Neuronal stem cell (in vitro differentiated cells): Measurements from ENCODE around the gene AIFM1.

Experiments
- DNase-seq: peaks from one replicate; pipeline ENCODE4 v3.0.0-alpha.2; 2013; ENCODE audit warnings: low spot score
- H2AFZ ChIP-seq: one replicate; pipeline ENCODE4 v1.6.1; 2013; ENCODE audit warnings: mild to moderate bottlenecking, low read length, inconsistent platforms
- H2AK5ac ChIP-seq: 2 replicates; pipeline ENCODE4 v1.6.1; 2013; ENCODE audit warnings: low read depth, mild to moderate bottlenecking, inconsistent platforms, low read length, moderate library complexity, mixed read lengths
- H2BK120ac ChIP-seq: 2 replicates; pipeline ENCODE4 v1.6.1; 2013; ENCODE audit warnings: low read depth, mild to moderate bottlenecking, inconsistent platforms, low read length, moderate library complexity, mixed read lengths
- H2BK12ac ChIP-seq: one replicate; pipeline ENCODE4 v1.6.1; 2013; ENCODE audit warnings: low read length, inconsistent platforms
- H2BK15ac ChIP-seq: 2 replicates; pipeline ENCODE4 v1.6.1; 2013; ENCODE audit warnings: mild to moderate bottlenecking, low read length, inconsistent platforms, mixed read lengths
- H2BK5ac ChIP-seq: one replicate; pipeline ENCODE4 v1.6.1; 2013; ENCODE audit warnings: inconsistent platforms, mild to moderate bottlenecking, low read length, moderate library complexity
- H3K14ac ChIP-seq: one replicate; pipeline ENCODE4 v1.6.1; 2013; ENCODE audit warnings: low read length, inconsistent platforms
- H3K18ac ChIP-seq: 2 replicates; pipeline ENCODE4 v1.6.1; 2013; ENCODE audit warnings: low read length, inconsistent platforms
- H3K23ac ChIP-seq: 2 replicates; pipeline ENCODE4 v1.6.1; 2013; ENCODE audit warnings: low read depth, mild to moderate bottlenecking, mixed read lengths, low read length, inconsistent platforms; ENCODE audit not compliant: poor library complexity
- H3K27ac ChIP-seq: replicated peaks from 3 replicates; pipeline ENCODE4 v1.5.1; 2013; ENCODE audit warnings: low read length, inconsistent platforms
- H3K27me3 ChIP-seq, 3 experiments: 2 replicates each; pipeline ENCODE4 v1.6.1; 2013; ENCODE audit warnings: low read length in 3 of 3, mild to moderate bottlenecking in 2 of 3, inconsistent platforms in 1 of 3, low read depth in 1 of 3, mixed read lengths in 1 of 3, moderate library complexity in 1 of 3; ENCODE audit not compliant: control insufficient read depth in 3 of 3, insufficient read depth in 3 of 3
- H3K36me3 ChIP-seq, 2 donors: replicated peaks in 1 of 2; 2 replicates each; pipeline ENCODE4 v1.6.1; 2013; ENCODE audit warnings: low read length in 2 of 2; ENCODE audit not compliant: control insufficient read depth in 2 of 2, insufficient read depth in 2 of 2
- H3K4ac ChIP-seq: 2 replicates; pipeline ENCODE4 v1.6.1; 2013; ENCODE audit warnings: inconsistent platforms, mild to moderate bottlenecking, low read length, moderate library complexity
- H3K4me1 ChIP-seq, 2 donors: 1 replicate in 1 of 2; 2 replicates in 1 of 2; pipeline ENCODE4 v1.6.1; 2013; ENCODE audit warnings: low read length in 2 of 2, low read depth in 1 of 2; ENCODE audit not compliant: control insufficient read depth in 2 of 2, insufficient read depth in 1 of 2
- H3K4me2 ChIP-seq: one replicate; pipeline ENCODE4 v1.6.1; 2013; ENCODE audit warnings: mild to moderate bottlenecking, low read length, inconsistent platforms; ENCODE audit not compliant: insufficient read depth, poor library complexity, severe bottlenecking
- H3K4me3 ChIP-seq, 2 donors: 2 replicates each; pipeline ENCODE4 v1.5.1; 2013; ENCODE audit warnings: low read length in 2 of 2, mild to moderate bottlenecking in 2 of 2, inconsistent platforms in 1 of 2, moderate library complexity in 1 of 2
- H3K79me1 ChIP-seq: one replicate; pipeline ENCODE4 v1.6.1; 2013; ENCODE audit warnings: low read depth, mild to moderate bottlenecking, inconsistent platforms, low read length, moderate library complexity
- H3K9ac ChIP-seq: one replicate; pipeline ENCODE4 v1.6.1; 2013; ENCODE audit warnings: mild to moderate bottlenecking, low read depth, low read length, inconsistent platforms; ENCODE audit not compliant: poor library complexity
- H3K9me3 ChIP-seq, 2 donors: replicated peaks in 1 of 2; 2 replicates each; pipeline versions ENCODE3 to v1.6.1; 2013; ENCODE audit warnings: low read length in 2 of 2, mild to moderate bottlenecking in 2 of 2, inconsistent platforms in 1 of 2, low read depth in 1 of 2, mixed read lengths in 1 of 2, moderate library complexity in 1 of 2; ENCODE audit not compliant: control insufficient read depth in 2 of 2, insufficient read depth in 1 of 2
- H4K8ac ChIP-seq: one replicate; pipeline ENCODE4 v1.6.1; 2013; ENCODE audit warnings: low read depth, mild to moderate bottlenecking, inconsistent platforms, low read length, moderate library complexity
- H4K91ac ChIP-seq: one replicate; pipeline ENCODE4 v1.6.1; 2013; ENCODE audit warnings: low read length, low read depth, mild to moderate bottlenecking, inconsistent platforms; ENCODE audit not compliant: poor library complexity
- WGBS, 2 donors: extraction: QIAGEN DNeasy Blood & Tissue Kit; methylation state at CpG; one replicate each; pipeline ENCODE4 v1.1.7; 2013; ENCODE audit warnings: missing lambda C conversion rate in 2 of 2, mixed read lengths in 1 of 2; ENCODE audit not compliant: insufficient read length in 2 of 2, insufficient replicate concordance in 1 of 2; ENCODE audit errors: extremely low coverage in 2 of 2; 5-methylcytosine and 5-hydroxymethylcytosine counted together

Gene AIFM1

DNA sequence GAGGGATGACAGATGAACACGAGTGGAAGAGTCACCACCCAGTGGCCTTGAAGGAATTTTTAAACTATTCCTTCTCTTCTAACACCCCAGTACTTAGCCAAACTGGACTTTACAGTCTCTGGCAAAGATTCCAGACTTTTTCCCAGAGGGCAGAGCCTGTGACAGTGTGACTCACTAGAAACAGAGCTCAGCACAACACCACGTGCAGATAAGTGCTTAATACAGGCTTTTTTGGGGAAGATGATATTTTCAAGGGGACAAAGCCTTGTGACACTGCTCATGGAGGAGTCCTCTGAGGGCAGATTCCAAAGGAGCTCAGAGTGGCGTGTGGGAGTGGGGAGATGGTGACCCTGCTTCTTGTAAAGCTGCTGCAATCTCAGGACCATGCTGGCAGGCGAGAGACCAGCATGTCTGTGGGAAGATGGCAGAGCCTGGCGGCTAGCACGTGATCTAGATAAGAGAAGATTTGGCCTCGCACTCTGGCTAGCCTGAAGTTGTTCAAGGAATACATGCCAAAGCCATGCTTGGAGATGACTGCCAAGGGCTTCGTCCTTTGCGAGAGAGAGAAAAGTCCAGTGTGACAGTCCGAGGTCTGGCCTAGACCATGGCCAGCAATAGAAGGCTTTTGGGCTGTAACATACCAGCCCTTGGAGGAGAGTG lies 8.5 kb upstream of the AIFM1 start:
- H4K91ac ChIP-seq, result no peak overlapping the region
- no peak overlapping the region for H3K18ac ChIP-seq
- H3K4ac ChIP-seq, result no peak overlapping the region
- no peak overlapping the region for H2BK120ac ChIP-seq
- H3K36me3 ChIP-seq, result no peaks in the 10 kb centered on the region
- H3K14ac ChIP-seq, result no peak overlapping the region
- no CpG with 5 or more reads among the region's 10 CpGs for WGBS, 2 donors
- H3K4me2 ChIP-seq, result no peak overlapping the region
- H2AFZ ChIP-seq, result no peak overlapping the region
- no peaks in the 10 kb centered on the region for H3K9me3 ChIP-seq
- DNase-seq, result no peak
- H3K23ac ChIP-seq, result no peak overlapping the region
- no peak overlapping the region for H3K27ac ChIP-seq
- peaks cover 7 to 12% of the 10 kb centered on the region in 2 donors for H3K4me1 ChIP-seq
- no peaks in the 10 kb centered on the region for H3K79me1 ChIP-seq
- peak overlapping the region; percentile 3 for H4K8ac ChIP-seq
- H3K4me3 ChIP-seq, result no peak overlapping the region
- no peak overlapping the region for H2BK15ac ChIP-seq
- H3K27me3 ChIP-seq, result no peaks in the 10 kb centered on the region
- H2AK5ac ChIP-seq, result no peak overlapping the region
- H2BK12ac ChIP-seq, result no peak overlapping the region
- H2BK5ac ChIP-seq, result no peak overlapping the region
- H3K9ac ChIP-seq, result no peak overlapping the region

GRCh38 chrX:130173190-130173895 lies 7.7 kb upstream of the AIFM1 start:
- peak overlapping the region in 1 of 2 donors; percentile 55 for H3K4me3 ChIP-seq

DNA sequence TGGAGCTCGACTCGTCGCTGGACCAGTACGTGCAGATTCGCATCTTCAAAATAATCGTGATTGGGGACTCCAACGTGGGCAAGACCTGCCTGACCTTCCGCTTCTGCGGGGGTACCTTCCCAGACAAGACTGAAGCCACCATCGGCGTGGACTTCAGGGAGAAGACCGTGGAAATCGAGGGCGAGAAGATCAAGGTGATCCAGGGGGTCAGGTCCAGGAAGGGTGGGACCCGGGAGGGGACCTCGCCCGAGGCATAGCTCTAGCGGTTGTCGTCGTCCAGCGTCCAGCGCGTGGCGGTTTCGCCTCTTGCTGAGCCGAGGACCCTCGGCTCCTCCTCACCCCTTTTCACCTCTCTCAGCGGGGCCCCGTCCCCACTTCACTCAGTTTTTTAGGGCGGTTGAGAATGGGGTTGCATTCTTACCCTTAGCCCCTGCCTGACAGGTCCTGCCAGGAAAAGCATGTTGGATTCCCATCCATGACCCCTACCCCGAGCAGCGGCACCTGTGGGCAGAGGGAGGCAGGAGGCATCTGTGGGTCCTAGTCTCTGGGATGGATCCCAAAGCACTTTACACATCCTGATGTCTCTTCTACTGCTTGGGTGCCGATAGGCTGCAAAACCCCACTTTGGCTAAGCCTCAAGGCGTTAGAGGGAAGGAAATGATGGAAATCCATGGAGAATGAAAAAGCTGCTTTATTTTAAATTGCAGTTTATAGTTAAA lies 6.6 kb upstream of the AIFM1 start:
- Histone ChIP-seq H3K4me2 (peak overlapping the region; percentile 80), H3K23ac (peak overlapping the region; percentile 80), H3K27me3 (no peaks in the 10 kb centered on the region), H2AK5ac (no peak overlapping the region), H4K8ac (peak overlapping the region; percentile 65), H2BK120ac (peak overlapping the region; percentile 67), H3K4ac (no peak overlapping the region), H2BK5ac (peak overlapping the region; percentile 66), H4K91ac (peak overlapping the region; percentile 64), H2BK15ac (peak overlapping the region; percentile 26), H3K79me1 (no peaks in the 10 kb centered on the region), H3K4me3 (peak overlapping the region; percentile 55 to 90), H3K36me3 (no peaks in the 10 kb centered on the region), H3K4me1 (peaks cover 7 to 12% of the 10 kb centered on the region in 2 donors), H2BK12ac (peak overlapping the region; percentile 46), H3K27ac (no peak overlapping the region), H2AFZ (peak overlapping the region; percentile 69), H3K18ac (peak overlapping the region; percentile 94), H3K9me3 (no peaks in the 10 kb centered on the region), H3K14ac (peak overlapping the region; percentile 56), H3K9ac (peak overlapping the region; percentile 93)
- DNase-seq, result no peak
- no CpG with 5 or more reads among the region's 34 CpGs for WGBS, 2 donors

More at GRCh38 chrX:130173190-130173895, 7.7 kb upstream of the AIFM1 start:
- WGBS, 2 donors, result no CpG with 5 or more reads among the region's 7 CpGs
- Histone ChIP-seq H2BK5ac (no peak overlapping the region), H3K79me1 (no peaks in the 10 kb centered on the region), H4K91ac (no peak overlapping the region), H3K27ac (no peak overlapping the region), H4K8ac (no peak overlapping the region), H3K4me1 (peaks cover 7 to 12% of the 10 kb centered on the region in 2 donors), H2AK5ac (no peak overlapping the region), H2BK12ac (no peak overlapping the region), H3K27me3 (no peaks in the 10 kb centered on the region), H3K4ac (no peak overlapping the region), H2BK120ac (no peak overlapping the region), H3K9me3 (no peaks in the 10 kb centered on the region), H3K9ac (no peak overlapping the region), H3K36me3 (no peaks in the 10 kb centered on the region), H2BK15ac (no peak overlapping the region), H3K18ac (no peak overlapping the region), H3K14ac (no peak overlapping the region), H3K23ac (no peak overlapping the region), H3K4me2 (no peak overlapping the region), H2AFZ (no peak overlapping the region)
- DNase-seq, result no peak
